HEK293T (cell line): ENCODE results near the gene ATF5.

Source experiments
- ELF4 ChIP-seq: fragments of 450-650 bp; IDR thresholded peaks from 2 replicates; pipeline ENCODE4 v1.6.1; 2017; ENCODE audit warnings: antibody characterized with exemption
- FOXA1 ChIP-seq: fragments of 450-650 bp; IDR thresholded peaks from 2 replicates; pipeline ENCODE4 v1.6.1; 2016; ENCODE audit warnings: mild to moderate bottlenecking
- FOXK2 ChIP-seq: fragments of 450-650 bp; IDR thresholded peaks from 2 replicates; pipeline ENCODE4 v1.6.1; 2016; ENCODE audit warnings: mild to moderate bottlenecking
- FOXM1 ChIP-seq: fragments of 450-650 bp; IDR thresholded peaks from 2 replicates; pipeline ENCODE4 v1.6.1; 2017; ENCODE audit warnings: mild to moderate bottlenecking, borderline replicate concordance
- HDGF ChIP-seq: fragments of 450-650 bp; IDR thresholded peaks from 2 replicates; pipeline ENCODE4 v1.6.1; 2017; ENCODE audit warnings: antibody characterized with exemption, borderline replicate concordance
- PKNOX1 ChIP-seq: fragments of 450-650 bp; IDR thresholded peaks from 2 replicates; pipeline ENCODE4 v1.6.1; 2016
- SUZ12 ChIP-seq: fragments of 450-650 bp; IDR thresholded peaks from 2 replicates; pipeline ENCODE4 v1.6.1; 2016; ENCODE audit warnings: mild to moderate bottlenecking
- TARDBP ChIP-seq: fragments of 450-650 bp; IDR thresholded peaks from 2 replicates; pipeline ENCODE4 v1.6.1; 2016

DNA sequence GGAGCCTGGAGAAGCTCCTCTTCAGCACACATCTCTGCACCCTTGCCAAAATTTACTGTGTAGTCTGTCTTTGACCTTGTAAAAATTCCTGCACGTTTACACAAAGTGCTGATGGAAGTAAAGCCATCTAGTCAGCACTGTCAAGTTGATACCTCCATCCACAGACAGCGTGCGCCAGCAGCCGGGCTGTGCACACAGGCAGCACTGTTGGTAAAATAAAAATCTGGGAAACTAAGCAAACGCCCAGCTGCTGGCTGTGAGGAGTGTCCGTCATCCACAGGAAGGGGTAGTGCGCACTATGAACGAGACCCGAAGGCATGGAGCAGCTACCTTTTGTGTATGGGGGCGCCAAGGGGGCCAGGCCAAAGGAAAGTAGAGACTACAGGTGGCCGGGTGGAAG is 49.3 kb downstream of the ATF5 start:
- TF ChIP-seq PKNOX1 (no peak), ELF4 (no peak), HDGF (no peak), SUZ12 (no peak), FOXK2 (no peak), FOXA1 (no peak), TARDBP (no peak), FOXM1 (no peak)
